GM21367 (cell line): ENCODE measurements around the gene MST1.

ENCODE experiments used
- ATAC-seq: cut with Tn5 transposase; IDR thresholded peaks from one replicate; pipeline ENCODE4 v1.9.1; 2021; ENCODE audit not compliant: unreplicated experiment

Gene MST1

DNA sequence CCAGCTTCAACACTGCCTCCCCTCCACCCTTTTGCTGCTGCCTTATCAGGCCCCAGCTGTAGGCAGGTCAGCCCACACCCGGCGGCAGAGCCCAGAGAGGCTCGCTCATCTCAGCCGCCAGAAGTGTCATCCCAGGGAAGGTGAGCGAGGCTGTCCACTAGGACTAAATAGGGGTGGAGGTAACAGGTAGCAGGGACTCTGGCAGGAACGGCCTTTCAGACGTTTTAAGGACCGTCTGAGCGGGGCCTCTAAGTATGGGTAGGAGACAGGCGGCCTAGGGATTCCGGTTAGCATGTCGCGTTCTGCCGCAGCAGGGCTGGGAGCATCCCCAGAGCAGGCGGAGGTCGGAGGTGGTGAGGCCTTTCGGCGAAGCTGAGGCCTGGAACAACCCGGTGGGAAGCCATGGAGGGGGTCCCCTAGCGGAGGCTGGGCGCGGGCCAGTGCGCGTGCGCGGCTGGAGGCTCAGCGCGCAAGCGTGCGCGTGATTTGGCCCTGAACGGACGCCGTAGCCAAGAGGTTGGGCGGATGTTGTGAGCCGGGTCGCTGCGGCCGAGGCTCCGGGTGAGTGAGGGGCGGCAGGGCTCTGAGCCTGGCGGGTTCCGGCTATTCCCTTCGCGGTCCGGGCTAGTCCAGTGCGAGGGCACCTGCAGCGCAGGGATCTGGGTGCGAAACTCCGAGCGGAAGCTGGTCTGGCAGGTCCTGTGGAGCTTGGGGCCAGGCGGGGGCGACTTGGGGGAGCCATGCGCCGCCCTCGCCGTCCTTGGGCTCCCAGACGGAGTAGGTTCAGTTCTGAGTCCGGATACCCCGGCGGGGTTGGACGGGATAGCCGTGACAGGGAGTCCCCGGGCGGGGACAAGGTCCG lies at the start of gene MST1, which contains the start of gene RNF123:
Gene MST1, minus strand, starts transcription at position 429 of the 862 bp plus-strand sequence. CDS start 783 bp downstream, outside the sequence.
Gene RNF123, plus strand, starts transcription at position 512 of the 862 bp plus-strand sequence. CDS start 1,609 bp downstream, outside the sequence.
- ATAC-seq, result peak; percentile 43

DNA sequence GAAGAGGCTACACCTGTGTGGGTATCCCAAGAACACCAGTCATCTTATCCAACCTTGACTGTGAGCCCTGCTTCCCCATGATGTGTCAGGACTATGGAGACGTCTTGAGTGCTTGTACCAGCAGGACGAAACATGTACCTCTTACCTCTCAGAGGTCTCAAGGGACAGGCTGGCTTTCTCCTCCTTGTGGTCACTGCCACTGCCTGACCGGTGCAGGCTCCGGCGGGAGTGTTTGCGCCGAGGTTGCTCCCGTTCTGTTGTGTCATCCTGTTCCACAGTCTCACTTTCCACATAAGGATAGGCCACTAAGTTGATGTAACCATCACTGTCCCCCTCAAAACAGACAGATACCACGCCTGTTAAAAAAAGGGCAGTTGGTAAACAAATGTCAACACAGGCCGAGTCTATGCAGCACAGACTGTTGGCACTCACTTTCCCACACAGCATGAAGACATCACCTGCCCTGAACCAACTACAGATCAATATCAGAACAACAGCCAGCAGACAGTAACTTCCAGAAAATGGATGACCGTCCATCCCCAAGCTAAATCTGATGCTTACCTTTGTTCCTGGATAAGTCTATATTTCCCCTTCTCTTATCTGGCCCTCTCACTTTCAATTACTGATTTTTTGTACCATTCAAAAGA lies 48.9 kb upstream of the MST1 start:
- no peak for ATAC-seq

- no peak for ATAC-seq
Measured at GRCh38 chr3:49734752-49735151, 45.5 kb upstream of the MST1 start.

DNA sequence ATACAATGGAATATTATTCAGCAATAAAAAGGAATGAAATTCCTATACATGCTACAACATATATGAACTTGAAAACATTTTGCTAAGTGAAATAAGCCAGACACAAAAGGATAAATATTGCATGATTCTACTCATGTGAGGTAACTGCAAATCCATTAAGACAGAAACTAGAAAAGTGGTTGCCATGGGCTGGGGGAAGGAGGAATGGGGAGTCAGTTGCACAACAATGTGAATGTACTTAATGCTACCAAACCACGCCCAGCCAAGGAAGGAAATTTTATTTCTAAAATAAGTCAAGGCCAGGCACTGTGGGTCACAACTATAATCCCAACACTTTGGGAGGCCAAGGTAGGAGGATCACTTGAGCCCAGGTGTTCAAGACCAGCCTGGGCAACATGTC lies 44.3 kb upstream of the MST1 start:
- no peak for ATAC-seq

GRCh38 chr3:49732597-49732996 lies 43.3 kb upstream of the MST1 start:
- ATAC-seq, result no peak

DNA sequence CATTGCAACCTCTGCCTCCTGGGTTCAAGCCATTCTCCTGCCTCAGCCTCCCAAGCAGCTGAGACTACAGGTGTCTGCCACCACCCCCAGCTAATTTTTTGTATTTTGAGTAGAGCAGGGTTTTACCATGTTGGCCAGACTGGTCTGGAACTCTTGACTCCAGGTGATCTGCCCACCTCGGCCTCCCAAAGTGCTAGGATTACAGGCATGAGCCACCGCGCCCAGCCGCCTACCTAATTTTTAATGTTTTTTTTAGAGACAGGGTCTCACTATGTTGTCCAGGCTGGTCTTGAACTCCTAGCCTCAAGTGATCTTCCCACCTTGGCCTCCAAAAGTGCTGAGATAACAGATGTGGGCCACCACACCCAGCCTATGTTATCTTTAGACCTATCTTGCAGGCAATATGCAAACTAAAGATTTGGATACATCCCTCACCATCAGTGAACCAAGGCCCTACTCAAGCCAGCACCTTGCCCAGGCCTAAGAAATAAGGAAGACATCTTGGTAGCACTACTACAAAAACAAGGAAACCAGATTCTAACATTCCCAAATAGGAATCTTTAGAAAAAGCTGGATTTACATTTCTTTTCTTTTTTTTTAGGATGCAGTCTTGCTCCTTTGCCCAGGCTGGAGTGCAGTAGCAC lies 40.8 kb upstream of the MST1 start:
- ATAC-seq, result no peak

GRCh38 chr3:49727924-49728361 lies 38.7 kb upstream of the MST1 start:
- ATAC-seq, result no peak

DNA sequence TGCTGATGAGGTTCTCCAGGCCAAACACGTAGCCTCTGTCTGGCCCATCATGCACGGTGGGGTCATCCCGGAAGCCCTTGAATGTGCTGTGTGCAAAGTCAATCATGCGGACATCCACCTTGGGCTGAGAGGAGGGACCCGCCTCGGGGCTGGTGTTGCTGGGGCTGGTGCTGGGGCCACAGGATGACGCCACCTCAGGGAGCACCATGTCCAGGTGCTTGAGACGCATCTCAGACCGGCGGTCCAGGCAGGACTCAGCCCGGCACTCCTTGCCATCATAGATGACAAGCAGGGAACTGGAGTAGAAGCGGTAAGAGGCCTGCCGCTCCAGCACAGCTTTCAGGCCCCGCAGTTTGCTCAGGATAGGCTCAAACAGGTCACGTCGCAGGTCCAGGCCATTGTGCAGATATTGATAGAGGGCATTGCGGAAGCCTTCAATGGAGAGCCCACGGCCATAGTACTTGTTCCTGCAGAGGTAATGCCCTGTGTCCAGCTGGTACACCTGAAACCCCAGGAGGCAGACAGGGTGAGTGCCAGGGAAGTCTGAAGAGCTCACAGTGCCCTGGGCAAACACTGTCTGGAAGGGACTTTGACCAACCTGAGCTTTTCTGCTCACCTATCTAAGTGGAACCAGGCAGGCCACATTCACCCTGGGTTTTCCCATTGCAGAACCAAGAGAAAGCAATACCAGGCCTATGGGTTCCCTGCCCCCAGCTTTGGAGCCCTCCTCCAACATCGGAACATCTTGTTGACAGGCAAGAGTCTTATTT lies 38.1 kb upstream of the MST1 start:
- no peak for ATAC-seq

- ATAC-seq, result no peak
Measured at GRCh38 chr3:49725906-49726681, 36.8 kb upstream of the MST1 start.

- ATAC-seq, result no peak
Measured at GRCh38 chr3:49724586-49724985, 35.3 kb upstream of the MST1 start.

GRCh38 chr3:49723628-49724551 lies 34.6 kb upstream of the MST1 start, which contains the start of gene GMPPB:
GMPPB (minus strand) TSS chr3:49723951; CDS start chr3:49723726, 225 bp downstream.
- peak; percentile 63 for ATAC-seq

- no peak for ATAC-seq
Measured at GRCh38 chr3:49723296-49723627, 34.0 kb upstream of the MST1 start.

GRCh38 chr3:49722896-49723295 lies 33.6 kb upstream of the MST1 start:
- no peak for ATAC-seq

DNA sequence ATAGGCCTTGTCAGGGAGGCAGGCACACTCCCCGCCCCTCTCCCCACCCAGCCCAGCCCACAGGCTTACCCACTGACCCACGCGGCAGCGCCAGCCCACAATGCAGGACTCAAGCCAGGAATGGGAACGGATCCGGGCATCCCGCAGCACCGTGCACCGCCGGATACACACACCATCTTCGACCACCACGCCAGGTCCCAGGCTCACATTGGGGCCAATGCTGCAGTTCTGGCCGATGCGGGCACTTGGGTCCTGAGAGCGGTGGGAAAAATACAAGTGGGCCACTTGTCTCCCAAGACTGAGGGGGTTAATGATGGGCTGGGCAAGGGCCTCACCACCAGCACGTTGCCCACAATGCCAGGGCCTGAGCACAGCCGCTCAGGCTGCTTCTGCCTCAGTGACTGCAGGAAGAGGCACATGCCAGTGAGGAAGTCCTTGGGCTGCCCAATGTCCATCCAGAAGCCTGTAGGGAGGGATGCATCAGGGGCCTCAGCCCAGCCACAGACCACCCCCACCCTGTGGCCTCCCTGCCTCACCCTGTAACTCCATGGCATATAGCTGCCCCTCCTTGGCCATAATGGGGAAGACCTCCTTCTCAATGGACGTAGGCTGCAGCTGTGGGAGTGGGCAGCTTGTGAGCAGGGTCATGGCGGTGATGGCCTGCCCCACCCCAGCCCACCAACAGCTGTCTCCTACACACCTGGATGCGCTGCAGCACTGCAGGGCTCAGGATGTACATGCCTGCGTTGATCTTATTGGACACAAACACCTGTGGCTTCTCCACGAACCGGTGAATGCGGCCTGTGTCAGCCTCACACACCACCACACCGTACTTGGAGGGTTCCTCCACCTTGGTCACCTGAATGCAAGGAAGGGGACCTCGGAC lies 32.9 kb upstream of the MST1 start:
- no peak for ATAC-seq

- no peak for ATAC-seq
Measured at GRCh38 chr3:49721596-49721895, 32.3 kb upstream of the MST1 start.

DNA sequence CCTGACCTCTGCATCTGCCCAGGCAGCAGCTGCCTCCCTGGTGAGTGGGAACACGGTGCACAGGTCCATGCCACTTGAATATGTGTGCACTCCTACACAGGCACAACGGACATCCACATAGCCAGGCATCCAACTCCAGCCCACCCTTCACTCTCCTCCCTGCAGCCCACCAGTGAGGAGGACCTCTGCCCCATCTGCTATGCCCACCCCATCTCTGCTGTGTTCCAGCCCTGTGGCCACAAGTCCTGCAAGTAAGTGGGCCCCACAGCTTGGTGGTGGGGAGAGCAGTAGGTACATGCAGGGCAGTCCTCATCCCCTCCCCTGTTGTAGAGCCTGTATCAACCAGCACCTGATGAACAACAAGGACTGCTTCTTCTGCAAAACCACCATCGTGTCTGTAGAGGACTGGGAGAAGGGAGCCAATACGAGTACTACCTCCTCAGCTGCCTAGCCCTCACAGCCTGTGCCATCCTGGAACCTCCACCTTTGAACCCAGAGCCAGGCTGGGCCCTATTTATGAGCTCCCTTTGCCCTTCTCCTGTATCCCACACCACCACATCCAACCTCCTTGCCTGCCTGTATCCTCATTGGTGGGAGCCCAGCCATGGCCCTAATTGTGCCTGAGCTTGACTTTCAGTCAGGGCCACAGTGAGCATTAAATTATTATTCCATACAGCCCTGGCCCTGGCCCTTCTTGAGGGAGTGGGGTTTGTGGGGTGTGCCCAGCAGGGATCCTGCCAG lies 31.8 kb upstream of the MST1 start:
- no peak for ATAC-seq

GRCh38 chr3:49719214-49719884 lies 30.1 kb upstream of the MST1 start, which contains the start of gene AMIGO3:
AMIGO3 (minus strand) TSS chr3:49719684; CDS start chr3:49719465, 219 bp downstream.
- ATAC-seq, result peak; percentile 38
